ENCODE results near the gene EEIG2. TPM values are rescaled to one million over a fixed set of nuclear protein-coding genes. Genes with fewer than 3 reads are reported as not detected.

EEIG2 gene
- total RNA-seq, 1 donor from 2014 or later, result 12.7 TPM

GRCh38 chr1:108521990-108522393 is 37.9 kb upstream of the EEIG2 start:
- Histone ChIP-seq H3K36me3 (no peaks in the 10 kb centered on the region), H3K27ac (no peak overlapping the region), H3K4me3 (no peak overlapping the region), H3K4me1 (no peaks in the 10 kb centered on the region), H3K9me3 (no peaks in the 10 kb centered on the region), H3K27me3 (no peaks in the 10 kb centered on the region)
- no peak for TF ChIP-seq CTCF (IDR thresholded peaks at IDR 0.05)
- DNase-seq (no peak), ATAC-seq (no peak)
- intact Hi-C loops (cut with DNase I), result no loop called here

- no peaks in the 10 kb centered on the region for H3K4me1 ChIP-seq
- DNase-seq (no peak), ATAC-seq (no peak)
- TF ChIP-seq CTCF (IDR thresholded peaks at IDR 0.05), result no peak
- H3K27me3 ChIP-seq, result no peaks in the 10 kb centered on the region
- no peaks in the 10 kb centered on the region for H3K9me3 ChIP-seq
- H3K4me3 ChIP-seq, result no peak overlapping the region
- no peaks in the 10 kb centered on the region for H3K36me3 ChIP-seq
- no peak overlapping the region for H3K27ac ChIP-seq
- intact Hi-C loops (cut with DNase I), result no loop called here
Measured at GRCh38 chr1:108523829-108524228, 36.1 kb upstream of the EEIG2 start.

- Histone ChIP-seq H3K27ac (no peak overlapping the region), H3K27me3 (no peaks in the 10 kb centered on the region), H3K4me3 (no peak overlapping the region), H3K9me3 (no peaks in the 10 kb centered on the region), H3K4me1 (no peaks in the 10 kb centered on the region), H3K36me3 (no peaks in the 10 kb centered on the region)
- DNase-seq, result no peak
- TF ChIP-seq CTCF (IDR thresholded peaks at IDR 0.05), result no peak
- no peak for ATAC-seq
- intact Hi-C loops (cut with DNase I), result no loop called here
Measured at GRCh38 chr1:108524676-108525075, 35.2 kb upstream of the EEIG2 start.

- DNase-seq, result no peak
- Histone ChIP-seq H3K27me3 (no peaks in the 10 kb centered on the region), H3K36me3 (no peaks in the 10 kb centered on the region), H3K27ac (no peak overlapping the region), H3K9me3 (no peaks in the 10 kb centered on the region), H3K4me3 (no peak overlapping the region), H3K4me1 (no peaks in the 10 kb centered on the region)
- no peak for TF ChIP-seq CTCF (IDR thresholded peaks at IDR 0.05)
- intact Hi-C loops (cut with DNase I), result no loop called here
- no peak for ATAC-seq
Measured at GRCh38 chr1:108527135-108527534, 32.8 kb upstream of the EEIG2 start.

- TF ChIP-seq CTCF (IDR thresholded peaks at IDR 0.05), result no peak
- no peaks in the 10 kb centered on the region for H3K27me3 ChIP-seq
- H3K9me3 ChIP-seq, result no peaks in the 10 kb centered on the region
- H3K4me3 ChIP-seq, result no peak overlapping the region
- H3K27ac ChIP-seq, result no peak overlapping the region
- no peak for ATAC-seq
- H3K36me3 ChIP-seq, result no peaks in the 10 kb centered on the region
- no peaks in the 10 kb centered on the region for H3K4me1 ChIP-seq
- intact Hi-C loops (cut with DNase I), result no loop called here
- no peak for DNase-seq
Measured at GRCh38 chr1:108527837-108528236, 32.1 kb upstream of the EEIG2 start.

GRCh38 chr1:108531444-108531843 is 28.5 kb upstream of the EEIG2 start:
- DNase-seq, result no peak
- no peaks in the 10 kb centered on the region for H3K27me3 ChIP-seq
- no peak for ATAC-seq
- no peak overlapping the region for H3K27ac ChIP-seq
- intact Hi-C loops (cut with DNase I), result no loop called here
- no peak for TF ChIP-seq CTCF (IDR thresholded peaks at IDR 0.05)
- no peaks in the 10 kb centered on the region for H3K9me3 ChIP-seq
- no peak overlapping the region for H3K4me3 ChIP-seq
- no peaks in the 10 kb centered on the region for H3K4me1 ChIP-seq
- no peaks in the 10 kb centered on the region for H3K36me3 ChIP-seq
